ENCODE data around the gene CYSLTR2.

DNA sequence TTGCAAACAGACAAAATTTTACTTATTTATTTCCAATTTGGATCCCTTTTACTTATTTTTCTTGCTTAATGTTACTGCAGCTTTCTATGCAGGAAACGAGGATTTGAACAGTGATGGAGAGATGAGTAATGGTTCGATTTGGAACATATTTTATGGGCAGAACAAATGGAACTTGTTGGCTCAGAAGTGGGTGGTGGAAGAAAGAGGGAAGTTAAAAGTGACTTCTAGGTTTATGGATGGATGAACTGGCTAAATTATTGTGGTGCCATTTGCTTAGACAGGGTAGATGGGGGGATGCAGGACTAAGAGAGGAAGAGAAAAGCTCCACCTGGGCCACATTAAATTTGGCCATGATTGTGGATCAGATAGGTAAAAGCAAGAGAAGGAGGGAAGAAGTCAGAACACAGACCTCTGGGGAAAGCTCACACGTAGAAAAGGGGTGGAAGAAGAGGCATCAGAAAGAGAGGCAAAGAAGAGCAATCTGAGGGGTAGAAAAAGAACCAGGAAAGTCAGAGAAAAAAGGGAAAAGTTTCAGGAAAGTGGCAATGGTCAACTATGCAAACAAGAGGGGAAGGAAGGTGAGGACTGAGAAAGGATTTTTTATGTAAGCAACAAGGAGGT lies 768 bp upstream of the CYSLTR2 start:
- TF ChIP-seq, protein P1, sequence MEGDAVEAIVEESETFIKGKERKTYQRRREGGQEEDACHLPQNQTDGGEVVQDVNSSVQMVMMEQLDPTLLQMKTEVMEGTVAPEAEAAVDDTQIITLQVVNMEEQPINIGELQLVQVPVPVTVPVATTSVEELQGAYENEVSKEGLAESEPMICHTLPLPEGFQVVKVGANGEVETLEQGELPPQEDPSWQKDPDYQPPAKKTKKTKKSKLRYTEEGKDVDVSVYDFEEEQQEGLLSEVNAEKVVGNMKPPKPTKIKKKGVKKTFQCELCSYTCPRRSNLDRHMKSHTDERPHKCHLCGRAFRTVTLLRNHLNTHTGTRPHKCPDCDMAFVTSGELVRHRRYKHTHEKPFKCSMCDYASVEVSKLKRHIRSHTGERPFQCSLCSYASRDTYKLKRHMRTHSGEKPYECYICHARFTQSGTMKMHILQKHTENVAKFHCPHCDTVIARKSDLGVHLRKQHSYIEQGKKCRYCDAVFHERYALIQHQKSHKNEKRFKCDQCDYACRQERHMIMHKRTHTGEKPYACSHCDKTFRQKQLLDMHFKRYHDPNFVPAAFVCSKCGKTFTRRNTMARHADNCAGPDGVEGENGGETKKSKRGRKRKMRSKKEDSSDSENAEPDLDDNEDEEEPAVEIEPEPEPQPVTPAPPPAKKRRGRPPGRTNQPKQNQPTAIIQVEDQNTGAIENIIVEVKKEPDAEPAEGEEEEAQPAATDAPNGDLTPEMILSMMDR (IDR thresholded peaks at IDR 0.05) = no peak
- TF ChIP-seq EZH2 (IDR thresholded peaks at IDR 0.05; ENCODE audit: borderline replicate concordance, insufficient read depth, low read depth, low read length, poor library complexity, severe bottlenecking) = no peak

All from B cell (primary cell).